LNCaP clone FGC (cell line): Measurements from ENCODE around the gene IL20.
A peak's percentile ranks its signal among the peaks of the same experiment; 100 is the strongest.

ENCODE experiments used
- DNase-seq: peaks from one replicate; pipeline ENCODE4 v3.0.0-alpha.2; 2011; ENCODE audit warnings: low read depth
- H3K4me3 ChIP-seq: 2 replicates; pipeline ENCODE4 v1.5.1; 2011; ENCODE audit warnings: mild to moderate bottlenecking, low read depth, low read length, control low read depth
- TF ChIP-seq, protein P1 (sequence below): IDR thresholded peaks from 2 replicates; pipeline ENCODE4 v1.5.1; 2012; ENCODE audit warnings: mild to moderate bottlenecking; ENCODE audit not compliant: control insufficient read depth, insufficient read depth; ENCODE audit errors: extremely low read depth

Gene IL20

DNA sequence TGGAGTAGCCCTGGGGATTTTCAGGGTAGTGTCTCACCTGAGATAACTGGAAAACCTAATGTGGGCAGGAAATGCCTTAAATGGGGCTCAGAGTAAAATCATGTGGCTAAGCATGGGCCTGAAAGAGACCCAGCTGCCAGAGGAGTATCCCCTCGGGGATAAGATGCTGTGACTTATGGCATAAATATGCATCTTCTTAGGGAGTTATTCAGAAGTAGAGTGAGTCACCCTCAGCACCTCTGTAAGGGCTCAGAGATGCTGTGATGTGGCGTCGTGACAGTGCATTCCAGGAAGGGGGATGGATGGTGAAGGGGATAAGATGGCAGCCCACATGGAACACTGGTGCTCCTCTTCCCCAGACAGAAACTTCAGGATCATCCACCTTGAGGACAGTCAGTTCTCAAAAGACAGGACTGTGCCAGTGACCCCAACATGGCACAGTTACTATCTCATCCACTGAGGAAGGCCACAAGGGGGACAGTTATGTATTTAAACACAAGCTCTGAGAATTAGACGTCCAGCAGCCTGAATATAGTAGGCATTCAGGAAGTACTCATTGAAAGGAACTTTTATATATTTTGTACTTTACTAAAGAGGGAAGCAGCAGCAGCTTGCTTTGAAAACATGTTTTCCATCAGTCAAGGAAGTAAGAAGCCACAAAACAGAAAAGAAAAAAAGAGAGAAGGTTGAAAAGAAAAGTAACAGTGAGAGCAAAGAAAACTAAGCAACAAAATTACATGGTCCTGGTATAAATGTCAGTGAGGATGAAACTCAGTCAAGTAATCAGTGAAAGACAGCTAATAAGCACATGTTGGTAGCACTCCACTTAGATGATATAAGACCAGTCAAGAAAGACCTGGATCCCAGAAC lies 40.1 kb downstream of the IL20 start:
- TF ChIP-seq, protein P1, sequence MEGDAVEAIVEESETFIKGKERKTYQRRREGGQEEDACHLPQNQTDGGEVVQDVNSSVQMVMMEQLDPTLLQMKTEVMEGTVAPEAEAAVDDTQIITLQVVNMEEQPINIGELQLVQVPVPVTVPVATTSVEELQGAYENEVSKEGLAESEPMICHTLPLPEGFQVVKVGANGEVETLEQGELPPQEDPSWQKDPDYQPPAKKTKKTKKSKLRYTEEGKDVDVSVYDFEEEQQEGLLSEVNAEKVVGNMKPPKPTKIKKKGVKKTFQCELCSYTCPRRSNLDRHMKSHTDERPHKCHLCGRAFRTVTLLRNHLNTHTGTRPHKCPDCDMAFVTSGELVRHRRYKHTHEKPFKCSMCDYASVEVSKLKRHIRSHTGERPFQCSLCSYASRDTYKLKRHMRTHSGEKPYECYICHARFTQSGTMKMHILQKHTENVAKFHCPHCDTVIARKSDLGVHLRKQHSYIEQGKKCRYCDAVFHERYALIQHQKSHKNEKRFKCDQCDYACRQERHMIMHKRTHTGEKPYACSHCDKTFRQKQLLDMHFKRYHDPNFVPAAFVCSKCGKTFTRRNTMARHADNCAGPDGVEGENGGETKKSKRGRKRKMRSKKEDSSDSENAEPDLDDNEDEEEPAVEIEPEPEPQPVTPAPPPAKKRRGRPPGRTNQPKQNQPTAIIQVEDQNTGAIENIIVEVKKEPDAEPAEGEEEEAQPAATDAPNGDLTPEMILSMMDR, result no peak
- no peak overlapping the region for H3K4me3 ChIP-seq
- no peak for DNase-seq

DNA sequence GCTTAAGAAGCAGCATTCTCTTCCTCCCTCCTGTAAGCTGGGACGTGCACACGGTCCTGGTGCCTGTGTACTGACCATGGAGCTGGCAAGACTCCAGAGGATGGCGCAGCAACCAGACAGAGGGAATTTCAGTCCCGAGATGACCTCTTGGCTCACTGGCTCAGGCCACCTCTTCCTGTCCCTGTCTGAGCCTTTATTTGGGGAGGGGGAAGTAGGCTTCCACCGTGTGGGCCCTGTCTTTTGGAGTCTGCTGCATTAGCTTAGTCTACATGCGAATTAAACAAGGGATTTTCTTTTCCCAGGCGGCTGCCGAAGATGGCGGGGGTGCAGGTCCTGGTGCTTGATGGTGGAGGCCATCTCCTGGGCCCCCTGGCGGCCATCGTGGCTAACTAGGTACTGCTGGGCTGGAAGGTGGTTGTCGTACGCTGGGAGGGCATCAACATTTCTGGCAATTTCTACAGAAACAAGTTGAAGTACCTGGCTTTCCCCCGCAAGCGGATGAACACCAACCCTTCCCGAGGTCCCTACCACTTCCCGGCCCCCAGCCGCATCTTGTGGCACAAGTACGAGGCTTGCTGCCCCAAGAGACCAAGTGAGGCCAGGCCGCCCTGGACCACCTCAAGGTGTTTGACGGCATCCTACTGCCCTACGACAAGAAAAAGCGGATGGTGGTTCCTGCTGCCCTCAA lies 42.0 kb downstream of the IL20 start:
- TF ChIP-seq, protein P1, result peak; percentile 30
- no peak overlapping the region for H3K4me3 ChIP-seq
- no peak for DNase-seq

DNA sequence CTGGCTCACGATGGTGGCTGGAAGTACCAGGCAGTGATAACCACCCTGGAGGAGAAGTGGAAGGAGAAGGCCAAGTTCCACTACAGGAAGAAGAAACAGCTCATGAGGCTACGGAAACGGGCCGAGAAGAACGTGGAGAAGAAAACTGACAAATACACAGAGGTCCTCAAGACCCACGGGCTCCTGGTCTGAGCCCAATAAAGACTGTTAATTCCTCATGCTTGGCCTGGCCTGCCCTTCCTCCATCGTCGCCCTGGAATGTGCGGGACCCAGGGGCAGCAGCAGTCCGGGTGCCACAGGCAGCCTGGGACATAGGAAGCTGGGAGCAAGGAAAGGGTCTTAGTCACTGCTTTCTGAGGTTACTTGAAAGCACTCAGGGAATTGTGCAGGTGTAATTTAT lies 42.6 kb downstream of the IL20 start:
- TF ChIP-seq, protein P1, result no peak
- H3K4me3 ChIP-seq, result no peak overlapping the region
- DNase-seq, result no peak

- TF ChIP-seq, protein P1, result peak; percentile 11; the same call in 1 of the 2 replicates
- peak; percentile 92 for DNase-seq
- peak overlapping the region; percentile 50 for H3K4me3 ChIP-seq
These were observed 43.9 kb downstream of the IL20 start for GRCh38 chr1:206909161-206909882.

GRCh38 chr1:206909883-206910318 lies 44.5 kb downstream of the IL20 start:
- H3K4me3 ChIP-seq, result peak overlapping the region; percentile 50
- no peak for DNase-seq
- TF ChIP-seq, protein P1, result no peak

DNA sequence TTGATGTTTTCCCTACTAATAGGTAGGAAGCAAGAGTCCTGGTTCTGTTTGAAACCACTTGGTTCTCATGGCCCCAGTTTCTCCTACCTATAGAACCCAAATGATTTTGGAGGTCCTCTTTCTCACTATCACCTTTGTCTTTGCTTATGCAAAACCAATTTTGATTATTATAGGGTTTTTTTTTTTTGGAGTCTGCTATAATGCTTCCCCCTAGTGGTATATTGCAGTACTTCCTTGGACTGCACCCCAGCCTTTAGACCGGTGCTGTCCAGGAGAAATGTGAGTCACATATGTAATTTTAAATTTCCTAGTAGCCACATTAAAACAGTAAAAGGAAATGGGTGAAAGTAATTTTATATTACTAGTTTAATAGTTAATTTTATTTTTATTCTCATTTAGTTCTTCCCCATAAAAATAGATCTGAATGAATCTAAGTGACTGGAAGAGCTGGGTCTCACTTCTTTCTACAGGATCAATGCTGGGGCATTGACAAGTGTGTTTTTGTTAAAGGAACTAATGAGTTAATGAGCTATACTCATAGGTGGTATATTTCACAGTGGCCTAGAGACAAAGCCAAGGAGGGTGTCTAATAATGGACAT lies 45.7 kb downstream of the IL20 start:
- DNase-seq, result no peak
- TF ChIP-seq, protein P1, result peak; percentile 63
- H3K4me3 ChIP-seq, result no peak overlapping the region
